Measurements from ENCODE around the gene ZNF425.

Gene ZNF425

GRCh38 chr7:149053384-149053783 is 72.7 kb downstream of the ZNF425 start:
- no peak for DNase-seq (ENCODE audit: extremely low read depth, low read depth)
- TF ChIP-seq, protein P1, sequence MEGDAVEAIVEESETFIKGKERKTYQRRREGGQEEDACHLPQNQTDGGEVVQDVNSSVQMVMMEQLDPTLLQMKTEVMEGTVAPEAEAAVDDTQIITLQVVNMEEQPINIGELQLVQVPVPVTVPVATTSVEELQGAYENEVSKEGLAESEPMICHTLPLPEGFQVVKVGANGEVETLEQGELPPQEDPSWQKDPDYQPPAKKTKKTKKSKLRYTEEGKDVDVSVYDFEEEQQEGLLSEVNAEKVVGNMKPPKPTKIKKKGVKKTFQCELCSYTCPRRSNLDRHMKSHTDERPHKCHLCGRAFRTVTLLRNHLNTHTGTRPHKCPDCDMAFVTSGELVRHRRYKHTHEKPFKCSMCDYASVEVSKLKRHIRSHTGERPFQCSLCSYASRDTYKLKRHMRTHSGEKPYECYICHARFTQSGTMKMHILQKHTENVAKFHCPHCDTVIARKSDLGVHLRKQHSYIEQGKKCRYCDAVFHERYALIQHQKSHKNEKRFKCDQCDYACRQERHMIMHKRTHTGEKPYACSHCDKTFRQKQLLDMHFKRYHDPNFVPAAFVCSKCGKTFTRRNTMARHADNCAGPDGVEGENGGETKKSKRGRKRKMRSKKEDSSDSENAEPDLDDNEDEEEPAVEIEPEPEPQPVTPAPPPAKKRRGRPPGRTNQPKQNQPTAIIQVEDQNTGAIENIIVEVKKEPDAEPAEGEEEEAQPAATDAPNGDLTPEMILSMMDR (IDR thresholded peaks at IDR 0.05; ENCODE audit: low read depth, low read length): no peak
